GM13977 (cell line): ENCODE data around the gene FGD3.
"Not testable (repeated sequence)": the region's sequence is repeated elsewhere in the genome, so short reads cannot be mapped to it uniquely, and the experiment has no call there.

Source experiments
- DNase-seq: peaks from one replicate; pipeline ENCODE4 v3.0.0; 2012; ENCODE audit warnings: low spot score
- CTCF ChIP-seq: IDR thresholded peaks from 2 replicates; pipeline ENCODE4 v1.5.1; 2012; ENCODE audit warnings: mild to moderate bottlenecking, control low read depth; ENCODE audit not compliant: insufficient read depth; ENCODE audit errors: extremely low read depth, missing control alignments
- in situ Hi-C: fragments of 300-500 bp; cut with MboI; formaldehyde crosslinking; loops from one replicate; pipeline ENCODE4 v1.12.0; 2022; ENCODE audit warnings: low sequenced_read_pairs, low pct_unique_long_range_greater_than_20kb, mixed read lengths, inconsistent platforms; ENCODE audit not compliant: unreplicated experiment

Gene FGD3

GRCh38 chr9:92947268-92948037 lies at the start of gene FGD3:
TSS of gene FGD3 (plus strand) at chr9:92947523. CDS start at chr9:92976257, 28,734 bp downstream.
- TF ChIP-seq CTCF = no peak
- in situ Hi-C loops = no loop called here
- no peak for DNase-seq

GRCh38 chr9:92905137-92905536 lies 42.2 kb upstream of the FGD3 start:
- DNase-seq, in situ Hi-C loops: not testable (repeated sequence)

- no peak for DNase-seq
- no peak for TF ChIP-seq CTCF
- in situ Hi-C loops = no loop called here
These were observed 35.5 kb upstream of the FGD3 start for GRCh38 chr9:92911511-92912475.

GRCh38 chr9:92917176-92917800 lies 30.0 kb upstream of the FGD3 start:
- DNase-seq = no peak
- no peak for TF ChIP-seq CTCF
- in situ Hi-C loops = no loop called here

- no peak for TF ChIP-seq CTCF
- in situ Hi-C loops = no loop called here
These were observed 26.9 kb upstream of the FGD3 start for GRCh38 chr9:92920437-92920836.

GRCh38 chr9:92931606-92932005 lies 15.7 kb upstream of the FGD3 start:
- no peak for TF ChIP-seq CTCF
- in situ Hi-C loops = no loop called here
- no peak for DNase-seq

More at GRCh38 chr9:92920437-92920836, 26.9 kb upstream of the FGD3 start:
- no peak for DNase-seq
